Measurements from ENCODE around the gene ARSB. TPM values are rescaled to one million over a fixed set of nuclear protein-coding genes. Genes with fewer than 3 reads are reported as not detected.
"Not testable (repeated sequence)": the region's sequence is repeated elsewhere in the genome, so short reads cannot be mapped to it uniquely, and the experiment has no call there.

The ARSB gene
- total RNA-seq, 8 experiments from 2014 or later, result 6.6 to 27.4 (median 9.2) TPM

GRCh38 chr5:78989080-78989479, 4.0 kb upstream of the ARSB start:
- in situ Hi-C loops (cut with MboI; ENCODE audit: low pct_unique_long_range_greater_than_20kb in 2 of 9, low sequenced_read_pairs in 9 of 9, unreplicated experiment in 9 of 9), result no loop called here
- Histone ChIP-seq H3K4me1 (replicated peaks in 1 of 2) (peaks cover 4 to 6% of the 10 kb centered on the region in 2 donors), H3K4me3 (no peak overlapping the region), H3K27ac (no peak overlapping the region)
- 60 to 97% (median 92%) methylated on average over 1 to 11 of the region's 12 CpGs; no CpG with 5 or more reads in 5 of the 10 experiments for WGBS, 10 experiments
- no peak for ATAC-seq (replicated peaks in 6 of 8)

GRCh38 chr5:78985725-78986223, 664 bp upstream of the ARSB start:
- H3K4me1 ChIP-seq (replicated peaks in 1 of 2), result peaks cover 12 to 13% of the 10 kb centered on the region in 2 donors
- peak overlapping the region; percentile 50 to 70 (median 69) for H3K4me3 ChIP-seq
- in situ Hi-C loops (cut with MboI; ENCODE audit: low pct_unique_long_range_greater_than_20kb in 2 of 9, low sequenced_read_pairs in 9 of 9, unreplicated experiment in 9 of 9), result no loop called here
- H3K27ac ChIP-seq, result peak overlapping the region; percentile 85 to 93
- ATAC-seq (replicated peaks in 6 of 8), result peak; percentile 3 to 27 (median 24)
- 7 to 100% (median 24%) methylated on average over 2 to 8 of the region's 11 CpGs; no CpG with 5 or more reads in 1 of the 10 experiments for WGBS, 10 experiments

GRCh38 chr5:78984439-78985115, 533 bp downstream of the ARSB start:
- WGBS, 10 experiments, result 0 to 40% (median 10%) methylated on average over 1 to 3 of the region's 79 CpGs; no CpG with 5 or more reads in 6 of the 10 experiments
- peak; percentile 66 to 89 (median 86) for ATAC-seq (replicated peaks in 6 of 8)
- peaks cover 12 to 13% of the 10 kb centered on the region in 2 donors for H3K4me1 ChIP-seq (replicated peaks in 1 of 2)
- in situ Hi-C loops (cut with MboI; ENCODE audit: low pct_unique_long_range_greater_than_20kb in 2 of 9, low sequenced_read_pairs in 9 of 9, unreplicated experiment in 9 of 9), result no loop called here
- H3K27ac ChIP-seq, result peak overlapping the region; percentile 85 to 93
- peak overlapping the region; percentile 50 to 70 (median 69) for H3K4me3 ChIP-seq

GRCh38 chr5:78983601-78984438, 1.3 kb downstream of the ARSB start:
- Histone ChIP-seq H3K27ac (peak overlapping the region; percentile 85 to 93), H3K4me1 (replicated peaks in 1 of 2) (peaks cover 12 to 13% of the 10 kb centered on the region in 2 donors), H3K4me3 (peak overlapping the region; percentile 50 to 70 (median 69))
- peak in 2 of 8 experiments; percentile 1 to 3 for ATAC-seq (replicated peaks in 6 of 8)
- in situ Hi-C loops (cut with MboI; ENCODE audit: low pct_unique_long_range_greater_than_20kb in 2 of 9, low sequenced_read_pairs in 9 of 9, unreplicated experiment in 9 of 9), result no loop called here
- WGBS, 10 experiments, result 0 to 33% (median 17%) methylated on average over 4 to 15 of the region's 17 CpGs

GRCh38 chr5:78983194-78983593, 1.9 kb downstream of the ARSB start:
- ATAC-seq (replicated peaks in 6 of 8); H3K27ac ChIP-seq; in situ Hi-C loops (cut with MboI; ENCODE audit: low pct_unique_long_range_greater_than_20kb in 2 of 9, low sequenced_read_pairs in 9 of 9, unreplicated experiment in 9 of 9): not testable (repeated sequence)
- WGBS, 10 experiments, result 90 to 98% (median 93%) methylated on average over 4 to 8 of the region's 9 CpGs; no CpG with 5 or more reads in 6 of the 10 experiments
- Histone ChIP-seq H3K4me1 (replicated peaks in 1 of 2) (peaks cover 12 to 13% of the 10 kb centered on the region in 2 donors), H3K4me3 (peak overlapping the region in 1 of 5 donors; percentile 70)

GRCh38 chr5:78979909-78980308, 5.2 kb downstream of the ARSB start:
- in situ Hi-C loops (cut with MboI; ENCODE audit: low pct_unique_long_range_greater_than_20kb in 2 of 9, low sequenced_read_pairs in 9 of 9, unreplicated experiment in 9 of 9), result no loop called here
- H3K4me1 ChIP-seq (replicated peaks in 1 of 2), result peaks cover 8% of the 10 kb centered on the region in 2 donors
- H3K27ac ChIP-seq, result no peak overlapping the region
- ATAC-seq (replicated peaks in 6 of 8), result no peak
- H3K4me3 ChIP-seq, result no peak overlapping the region

GRCh38 chr5:78979117-78979742, 5.9 kb downstream of the ARSB start:
- Histone ChIP-seq H3K4me3 (no peak overlapping the region), H3K4me1 (replicated peaks in 1 of 2) (peaks cover 8% of the 10 kb centered on the region in 2 donors), H3K27ac (no peak overlapping the region)
- in situ Hi-C loops (cut with MboI; ENCODE audit: low pct_unique_long_range_greater_than_20kb in 2 of 9, low sequenced_read_pairs in 9 of 9, unreplicated experiment in 9 of 9), result no loop called here
- ATAC-seq (replicated peaks in 6 of 8), result no peak
- 0 to 100% (median 93%) methylated on average over 1 to 7 of the region's 7 CpGs; no CpG with 5 or more reads in 1 of the 10 experiments for WGBS, 10 experiments

- no peak for ATAC-seq (replicated peaks in 6 of 8)
- in situ Hi-C loops (cut with MboI; ENCODE audit: low pct_unique_long_range_greater_than_20kb in 2 of 9, low sequenced_read_pairs in 9 of 9, unreplicated experiment in 9 of 9), result no loop called here
- Histone ChIP-seq H3K4me1 (replicated peaks in 1 of 2) (peaks cover 0 to 4% of the 10 kb centered on the region in 2 donors), H3K27ac (no peak overlapping the region), H3K4me3 (no peak overlapping the region)
- 98 to 100% (median 100%) methylated on average over 1 to 7 of the region's 8 CpGs; no CpG with 5 or more reads in 2 of the 10 experiments for WGBS, 10 experiments
Measured at GRCh38 chr5:78975035-78975434, 10.1 kb downstream of the ARSB start.

GRCh38 chr5:78974601-78975000, 10.5 kb downstream of the ARSB start:
- in situ Hi-C loops (cut with MboI; ENCODE audit: low pct_unique_long_range_greater_than_20kb in 2 of 9, low sequenced_read_pairs in 9 of 9, unreplicated experiment in 9 of 9), result no loop called here
- H3K27ac ChIP-seq, result no peak overlapping the region
- 81 to 100% (median 100%) methylated on average over 1 to 2 of the region's 2 CpGs; no CpG with 5 or more reads in 1 of the 10 experiments for WGBS, 10 experiments
- ATAC-seq (replicated peaks in 6 of 8), result no peak
- H3K4me3 ChIP-seq, result no peak overlapping the region
- H3K4me1 ChIP-seq (replicated peaks in 1 of 2), result peaks cover 0 to 4% of the 10 kb centered on the region in 2 donors

- H3K27ac ChIP-seq, result no peak overlapping the region
- H3K4me3 ChIP-seq, result no peak overlapping the region
- peaks cover 0 to 4% of the 10 kb centered on the region in 2 donors for H3K4me1 ChIP-seq (replicated peaks in 1 of 2)
- ATAC-seq (replicated peaks in 6 of 8), result no peak
- 20 to 100% (median 82%) methylated on average over 1 to 4 of the region's 5 CpGs; no CpG with 5 or more reads in 3 of the 10 experiments for WGBS, 10 experiments
- in situ Hi-C loops (cut with MboI; ENCODE audit: low pct_unique_long_range_greater_than_20kb in 2 of 9, low sequenced_read_pairs in 9 of 9, unreplicated experiment in 9 of 9), result no loop called here
Measured at GRCh38 chr5:78974011-78974410, 11.1 kb downstream of the ARSB start.

- peak in 4 of 8 experiments; percentile 24 to 80 (median 66) for ATAC-seq (replicated peaks in 6 of 8)
- H3K4me1 ChIP-seq (replicated peaks in 1 of 2), result peaks cover 0 to 4% of the 10 kb centered on the region in 2 donors
- H3K27ac ChIP-seq, result no peak overlapping the region
- 0 to 100% (median 79%) methylated on average over 2 to 6 of the region's 7 CpGs; no CpG with 5 or more reads in 1 of the 10 experiments for WGBS, 10 experiments
- in situ Hi-C loops (cut with MboI; ENCODE audit: low pct_unique_long_range_greater_than_20kb in 2 of 9, low sequenced_read_pairs in 9 of 9, unreplicated experiment in 9 of 9), result no loop called here
- no peak overlapping the region for H3K4me3 ChIP-seq
Measured at GRCh38 chr5:78972654-78973428, 12.3 kb downstream of the ARSB start.

- in situ Hi-C loops (cut with MboI; ENCODE audit: low pct_unique_long_range_greater_than_20kb in 2 of 9, low sequenced_read_pairs in 9 of 9, unreplicated experiment in 9 of 9), result no loop called here
- no peak overlapping the region for H3K27ac ChIP-seq
- H3K4me3 ChIP-seq, result no peak overlapping the region
- ATAC-seq (replicated peaks in 6 of 8), result no peak
- 20 to 100% (median 73%) methylated on average over 1 of the region's 2 CpGs; no CpG with 5 or more reads in 4 of the 10 experiments for WGBS, 10 experiments
- H3K4me1 ChIP-seq (replicated peaks in 1 of 2), result peaks cover 0 to 4% of the 10 kb centered on the region in 2 donors
Measured at GRCh38 chr5:78971998-78972397, 13.1 kb downstream of the ARSB start.

Measured in motor neuron (in vitro differentiated cells).